Amniotic epithelial cell (primary cell): ENCODE measurements around the gene PODXL.
A peak's percentile ranks its signal among the peaks of the same experiment; 100 is the strongest.
"Not testable (repeated sequence)": the region's sequence is repeated elsewhere in the genome, so short reads cannot be mapped to it uniquely, and the experiment has no call there.

ENCODE experiments used
- DNase-seq: peaks from one replicate; pipeline ENCODE4 v3.0.0-alpha.2; 2010; ENCODE audit warnings: low read depth

The PODXL gene

DNA sequence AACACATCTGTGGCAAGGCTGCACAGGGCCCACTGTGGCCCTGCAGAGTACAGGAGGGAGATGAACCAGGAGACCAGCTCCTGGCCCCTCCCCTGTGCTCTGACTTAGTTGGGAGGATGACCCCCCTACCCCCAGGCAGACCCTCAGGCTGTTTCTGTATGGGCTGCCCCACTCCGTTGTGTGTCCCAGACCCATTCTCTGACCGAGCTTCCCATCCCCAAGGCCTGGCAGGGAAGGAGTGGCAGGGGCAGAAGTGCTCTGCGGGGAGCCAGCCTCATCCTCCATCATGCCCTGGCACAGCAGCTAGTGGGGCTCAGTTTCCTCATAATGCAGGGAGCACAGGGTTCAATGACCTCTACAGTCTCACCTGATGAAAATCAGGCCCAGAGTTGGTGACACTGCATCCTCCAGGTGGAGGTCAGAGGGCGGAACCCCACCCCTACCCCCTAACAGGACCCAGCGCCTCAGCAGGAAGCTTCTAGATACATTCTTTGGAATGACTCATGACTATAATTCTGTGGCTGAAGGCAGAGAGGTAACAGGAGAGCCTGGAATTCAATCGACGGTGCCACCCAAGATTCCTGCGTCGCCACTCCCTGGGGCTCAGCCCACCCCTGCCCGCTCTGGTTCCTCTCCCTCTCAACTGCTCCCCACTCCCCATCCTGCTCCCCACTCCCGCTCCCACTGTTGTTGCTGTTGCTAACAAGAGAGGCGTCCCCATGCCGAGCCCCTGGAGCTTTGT, 18.2 kb downstream of the PODXL start:
- DNase-seq: peak; percentile 48

DNA sequence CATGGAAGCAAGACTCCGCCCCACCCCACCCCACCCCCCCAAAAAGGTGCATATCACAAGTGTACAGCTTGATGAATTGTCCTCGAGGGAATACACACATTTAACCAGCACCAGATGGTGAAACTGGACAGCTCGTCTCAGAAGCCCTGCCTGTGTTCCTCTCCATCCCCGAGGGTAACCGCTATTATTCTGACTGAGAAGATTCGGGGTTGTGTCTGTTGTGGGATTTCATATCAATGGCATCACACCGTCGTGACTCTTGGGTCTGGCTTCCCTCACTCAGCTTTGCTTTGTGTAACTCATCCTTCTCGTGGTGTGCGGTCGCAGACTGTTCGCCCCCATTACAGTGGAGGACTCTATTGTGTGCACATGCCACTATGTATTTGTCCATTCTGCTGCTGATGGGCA, 18.9 kb downstream of the PODXL start:
- DNase-seq: peak; percentile 44

DNA sequence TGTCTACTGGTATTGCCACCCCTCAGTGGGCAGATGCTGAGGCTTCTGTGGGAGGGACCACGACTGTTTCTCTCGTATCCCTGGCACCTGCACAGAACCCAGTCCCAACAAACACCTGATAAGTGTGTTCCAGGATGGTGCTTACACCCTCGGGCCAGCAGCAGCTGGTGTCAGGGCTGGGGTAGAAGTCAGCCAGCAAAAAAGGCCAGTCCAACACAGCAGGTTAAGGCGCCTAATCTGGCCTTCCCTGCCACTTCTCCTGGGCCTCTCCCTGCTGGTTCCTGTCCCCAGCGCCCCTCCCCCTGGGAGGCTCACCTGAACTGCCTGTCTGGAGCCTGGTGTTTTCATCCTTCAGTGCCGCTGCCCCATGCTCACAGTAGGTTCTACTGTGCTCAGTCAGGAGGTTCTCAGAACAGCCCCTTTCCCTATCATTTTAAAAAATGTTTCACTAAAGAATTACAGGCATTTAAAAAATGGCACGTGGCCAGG, 20.0 kb downstream of the PODXL start:
- no peak for DNase-seq

DNA sequence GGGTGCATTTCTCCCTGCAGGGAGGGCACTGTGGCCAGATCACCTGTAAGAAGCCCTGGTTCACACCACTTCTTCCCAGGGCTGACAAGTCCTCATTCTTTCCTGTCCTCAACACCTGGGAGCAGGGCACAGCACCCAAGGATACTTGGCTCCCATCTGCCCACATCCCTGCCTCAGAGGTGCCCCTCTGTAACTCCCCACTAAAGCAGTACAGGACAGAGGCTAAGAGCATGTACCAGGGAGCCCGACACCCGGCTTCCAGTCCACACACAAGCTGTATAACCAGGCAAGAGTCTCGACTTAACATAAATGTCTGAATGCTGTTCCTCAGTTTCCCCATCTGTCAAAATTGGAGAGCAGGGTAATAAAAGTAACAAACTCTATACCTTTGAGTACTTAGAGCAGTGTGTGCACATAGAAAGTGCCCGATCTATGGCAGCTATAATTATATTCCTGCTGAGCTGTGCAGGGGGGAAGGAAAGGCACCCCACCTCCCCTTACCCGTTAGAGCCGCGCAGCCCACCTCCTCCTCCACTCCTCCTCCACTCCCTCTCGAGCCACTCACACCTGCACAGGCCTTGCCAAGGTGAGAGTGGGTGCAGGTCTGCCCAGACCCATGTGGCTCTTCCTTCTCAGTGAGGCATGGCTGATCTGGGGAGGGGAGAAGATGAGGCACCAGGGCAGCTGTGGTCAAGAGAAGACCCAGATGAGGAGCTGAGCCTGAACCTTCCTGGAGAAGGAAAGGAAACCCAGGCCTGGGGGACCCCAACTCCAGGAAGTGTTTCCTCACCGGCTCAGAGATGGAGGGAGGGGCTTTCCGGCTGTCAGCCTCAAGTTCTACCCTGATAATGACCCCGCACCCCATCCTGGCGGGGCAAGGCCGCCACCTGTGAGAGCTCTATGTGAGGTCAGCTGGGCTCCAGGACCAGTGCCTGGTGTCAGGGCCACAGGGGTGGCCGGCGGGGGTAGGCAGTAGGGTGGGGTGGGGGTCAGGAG, 22.6 kb downstream of the PODXL start:
- DNase-seq: no peak

DNA sequence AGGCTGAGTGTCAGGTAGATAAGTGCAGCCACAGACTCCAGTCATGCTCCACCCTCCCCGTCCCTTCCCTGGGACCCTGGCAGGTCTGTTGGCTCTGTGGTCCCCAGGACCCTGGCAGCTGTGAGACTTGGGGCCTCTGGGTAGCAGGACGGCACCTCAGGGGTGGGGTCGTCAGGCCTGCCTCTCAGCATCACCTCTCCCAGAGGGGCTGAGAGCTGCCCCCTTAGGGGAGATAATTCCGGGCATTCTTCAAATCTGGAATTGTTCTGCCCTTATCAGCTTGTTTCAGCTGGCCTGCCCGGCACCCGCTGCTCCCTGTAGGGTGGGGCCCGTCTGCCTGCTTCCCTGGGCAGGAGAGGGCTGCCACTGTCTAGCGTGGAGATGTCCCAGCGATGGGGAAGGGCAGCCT, 23.3 kb downstream of the PODXL start:
- DNase-seq: no peak

DNA sequence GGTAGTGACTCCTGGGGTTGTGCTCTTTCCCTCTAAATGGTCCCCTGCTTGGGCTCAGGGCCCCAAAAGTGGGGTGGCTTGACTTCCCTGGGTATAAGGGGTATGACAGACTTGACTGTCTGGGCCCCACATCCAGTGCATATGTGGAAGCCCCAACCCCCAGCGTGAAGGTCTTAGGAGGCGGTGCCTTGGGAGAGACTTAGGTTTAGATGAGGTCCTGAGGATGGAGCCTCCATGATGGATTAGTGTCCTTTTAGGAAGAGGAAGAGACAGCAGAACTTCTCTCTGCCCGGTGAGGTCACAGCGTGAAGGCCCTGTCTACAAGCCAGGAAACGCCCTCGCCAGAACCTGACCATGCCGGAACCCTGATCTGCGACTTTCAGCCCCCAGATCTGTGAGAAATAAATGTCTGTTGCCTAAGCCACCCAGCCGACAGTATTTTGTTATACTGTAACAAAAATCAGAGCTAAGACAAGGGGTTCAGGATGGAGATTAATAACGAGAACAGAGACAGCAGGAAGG, 23.8 kb downstream of the PODXL start:
- no peak for DNase-seq

DNA sequence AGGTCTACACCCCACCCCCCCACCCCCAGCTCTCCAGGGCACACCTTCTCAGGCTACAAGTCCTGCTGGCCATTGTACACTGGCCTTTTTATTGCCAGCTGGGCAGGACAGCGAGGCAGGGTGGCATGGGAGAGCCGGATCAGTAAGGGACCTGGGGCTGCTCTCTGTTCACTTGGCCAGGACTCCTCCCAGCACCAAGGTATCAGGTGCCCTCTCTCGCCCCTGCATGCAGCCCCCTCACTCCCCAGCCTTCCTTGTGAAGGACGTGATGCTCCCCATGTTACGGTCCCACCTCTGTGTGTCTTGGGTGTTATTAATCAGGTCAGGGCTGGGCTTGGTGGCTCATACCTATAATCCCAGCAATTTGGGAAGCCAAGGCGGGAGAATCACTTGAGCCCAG, 26.3 kb downstream of the PODXL start:
- DNase-seq: no peak

DNA sequence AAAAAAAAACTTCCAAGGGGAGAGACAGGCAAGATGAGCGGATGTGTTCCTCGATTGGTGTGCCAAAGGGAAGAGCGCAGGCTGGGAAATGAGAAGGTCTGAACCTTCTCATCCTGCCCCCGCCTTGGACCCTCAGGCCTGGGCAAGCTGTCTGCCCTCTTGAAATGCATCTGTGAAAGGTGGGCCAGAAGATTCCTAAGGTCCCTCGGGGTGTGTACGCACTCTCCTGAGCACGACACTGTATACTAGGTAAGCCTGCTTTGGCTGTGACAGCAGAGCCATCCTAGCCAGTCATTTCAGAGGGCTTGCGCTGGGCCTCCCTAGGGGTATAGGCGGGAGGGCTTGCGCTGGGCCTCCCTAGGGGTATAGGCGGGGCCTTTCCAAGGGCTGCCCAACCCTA, 26.8 kb downstream of the PODXL start:
- no peak for DNase-seq

DNA sequence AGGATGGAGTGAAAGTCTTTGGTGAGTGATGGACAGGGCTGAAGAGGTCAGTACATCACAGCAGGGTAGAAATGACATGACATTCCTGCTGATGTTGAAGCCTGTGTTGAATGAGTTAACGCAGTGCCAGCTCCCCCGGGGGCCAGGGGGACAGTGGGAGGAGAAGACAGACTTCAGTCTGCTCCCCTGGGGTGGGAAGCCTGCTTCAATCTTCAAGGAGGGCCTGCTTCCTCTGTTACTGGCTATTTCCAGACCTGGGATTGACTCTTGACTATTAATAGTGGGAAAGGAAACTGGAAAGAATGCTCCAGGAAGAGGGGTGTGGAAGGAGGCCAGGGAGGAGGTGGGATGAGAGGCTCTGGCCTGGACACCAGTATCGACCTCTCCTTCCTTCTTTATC, 27.2 kb downstream of the PODXL start:
- no peak for DNase-seq

DNA sequence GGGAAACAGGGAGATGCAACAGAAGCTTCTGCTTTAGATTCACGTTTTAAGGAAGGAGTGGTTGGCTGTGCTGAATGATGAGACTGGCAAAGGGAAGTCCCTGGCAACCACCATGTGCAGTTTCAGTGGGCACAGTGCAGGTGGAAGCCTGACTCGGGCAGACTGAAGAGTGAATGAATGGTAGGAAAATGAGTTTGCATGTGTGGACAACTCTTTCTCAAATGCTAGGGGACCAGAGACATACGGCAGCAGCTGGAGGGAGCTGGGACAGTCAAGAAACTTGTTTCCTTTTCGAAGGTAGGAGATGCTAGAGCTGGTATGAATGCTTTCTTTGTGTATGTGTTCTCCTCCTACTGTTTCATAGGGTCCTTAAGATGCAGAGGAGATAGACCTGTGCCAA, 29.0 kb downstream of the PODXL start:
- no peak for DNase-seq

DNA sequence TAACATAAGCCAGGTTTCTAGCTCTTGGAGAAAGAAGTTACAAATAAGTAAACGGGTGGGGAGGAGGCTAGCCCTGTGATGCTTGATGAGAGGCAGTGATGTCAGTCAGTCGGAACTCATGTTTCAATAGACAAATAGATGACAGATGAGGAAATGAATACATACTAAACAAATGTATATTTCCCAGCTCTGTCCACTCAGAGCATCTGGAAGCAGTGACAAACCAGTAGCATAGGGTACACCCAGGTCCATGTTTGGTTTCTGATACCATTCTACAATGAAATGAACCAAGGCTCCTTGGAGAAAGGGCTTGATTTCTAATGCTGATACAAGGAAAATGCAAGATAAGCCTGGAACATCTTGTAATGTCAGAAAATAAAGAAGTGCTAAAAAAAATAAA, 30.6 kb downstream of the PODXL start:
- no peak for DNase-seq

DNA sequence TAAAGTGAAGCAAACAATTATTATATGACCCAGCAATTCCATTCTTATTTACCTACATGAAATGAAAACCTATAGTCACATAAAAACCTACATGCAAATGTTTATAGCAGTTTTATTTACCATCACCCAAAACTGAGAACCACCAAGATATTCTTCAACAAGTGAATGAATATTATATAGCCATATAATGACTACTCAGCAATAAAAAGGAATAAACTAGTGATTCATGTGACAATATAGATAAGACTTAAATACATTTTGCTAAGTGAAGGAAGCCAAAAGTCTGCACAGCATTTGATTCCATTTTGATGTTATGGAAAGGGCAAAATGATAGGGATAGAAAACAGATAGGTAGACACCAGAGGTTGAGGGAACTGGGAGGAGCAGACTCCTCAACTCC, 31.7 kb downstream of the PODXL start:
- no peak for DNase-seq

DNA sequence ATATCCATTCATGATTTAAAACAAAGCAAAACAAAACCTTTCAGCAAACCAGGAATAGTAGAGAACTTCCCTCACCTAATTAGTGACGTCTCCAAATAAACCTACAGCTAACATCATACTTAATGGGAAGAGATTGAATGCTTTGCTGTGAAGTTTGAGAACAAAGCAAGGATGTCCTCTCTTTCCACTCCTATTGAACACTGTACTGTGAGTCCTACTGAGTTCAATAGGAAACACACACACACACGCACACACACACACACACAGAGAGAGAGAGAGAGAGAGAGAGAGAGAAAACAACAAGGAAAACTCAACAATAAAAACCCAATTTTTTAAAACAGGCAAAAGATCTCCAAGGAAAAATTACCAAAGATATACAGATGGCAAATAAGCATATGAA, 32.3 kb downstream of the PODXL start:
- no peak for DNase-seq

DNA sequence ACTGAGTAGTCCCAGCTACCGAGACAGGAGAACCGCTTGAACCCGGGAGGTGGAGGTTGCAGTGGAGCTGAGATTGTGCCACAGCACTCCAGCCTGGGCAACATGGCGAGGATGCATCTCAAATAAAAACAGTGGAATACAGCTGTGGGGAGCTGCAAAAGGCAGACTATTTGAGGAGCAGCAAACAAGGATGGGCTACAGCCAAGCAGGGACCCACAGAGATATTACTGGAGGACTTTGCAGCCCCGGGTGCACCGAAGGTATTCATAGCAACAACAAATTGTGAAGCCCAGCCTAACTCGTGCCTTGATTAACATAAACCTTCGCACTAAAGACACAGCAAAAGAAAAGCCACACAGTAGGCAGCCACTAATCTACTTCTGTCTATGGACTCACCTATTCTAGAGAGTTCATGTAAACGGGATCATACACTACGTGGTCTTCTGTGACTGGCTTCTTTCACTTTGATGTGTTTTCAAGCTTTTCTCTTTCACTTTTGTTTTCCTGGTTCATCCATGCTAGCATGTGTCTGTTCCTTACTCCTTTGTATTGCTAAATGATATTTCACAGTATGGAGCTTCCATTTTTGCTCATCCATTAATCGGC, 34.0 kb downstream of the PODXL start:
- peak; percentile 36 for DNase-seq

DNA sequence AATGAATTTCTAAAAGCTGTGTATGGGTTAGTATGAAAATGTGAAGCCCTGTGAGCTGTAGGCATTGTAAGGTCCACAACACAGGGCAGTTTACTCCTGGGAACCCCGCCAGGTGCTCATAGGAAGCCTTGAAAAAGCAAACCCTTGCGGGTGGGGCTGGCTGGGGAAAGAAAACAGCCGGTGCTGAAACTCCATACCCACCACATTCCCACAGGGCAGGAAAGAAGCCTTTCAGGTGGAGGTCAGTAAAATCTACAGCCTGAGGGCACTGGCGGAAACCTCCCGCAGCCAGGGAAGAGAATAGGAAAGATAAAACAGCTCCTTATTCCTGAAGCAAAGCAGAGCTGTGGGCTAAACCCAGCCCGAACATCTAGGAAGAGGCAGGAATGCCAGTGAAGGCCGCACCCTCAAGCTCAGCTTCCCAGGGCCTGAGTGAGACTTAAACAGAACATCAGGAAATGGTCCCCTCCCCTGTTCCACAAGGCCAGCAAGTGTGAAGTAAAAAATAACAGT, 34.7 kb downstream of the PODXL start:
- DNase-seq: no peak

DNA sequence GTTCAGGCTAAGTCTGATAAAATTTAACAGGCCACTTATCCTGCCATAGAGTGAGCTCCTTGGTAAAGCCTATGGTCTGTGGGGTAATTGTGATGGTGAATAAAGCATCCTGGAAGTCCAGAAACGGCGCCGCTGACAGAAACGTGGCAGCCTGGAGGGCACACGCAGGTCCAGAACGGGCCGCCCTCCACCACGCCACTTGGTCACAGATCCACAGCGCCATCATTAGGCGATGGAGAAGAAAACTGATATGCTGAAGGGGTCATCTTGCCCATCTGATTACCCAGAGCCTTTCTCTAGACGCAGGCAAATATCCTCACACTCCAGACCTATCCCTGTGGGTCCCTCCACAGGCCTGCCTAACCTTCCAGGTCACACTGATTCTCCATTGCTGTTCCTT, 37.8 kb downstream of the PODXL start:
- DNase-seq: no peak

DNA sequence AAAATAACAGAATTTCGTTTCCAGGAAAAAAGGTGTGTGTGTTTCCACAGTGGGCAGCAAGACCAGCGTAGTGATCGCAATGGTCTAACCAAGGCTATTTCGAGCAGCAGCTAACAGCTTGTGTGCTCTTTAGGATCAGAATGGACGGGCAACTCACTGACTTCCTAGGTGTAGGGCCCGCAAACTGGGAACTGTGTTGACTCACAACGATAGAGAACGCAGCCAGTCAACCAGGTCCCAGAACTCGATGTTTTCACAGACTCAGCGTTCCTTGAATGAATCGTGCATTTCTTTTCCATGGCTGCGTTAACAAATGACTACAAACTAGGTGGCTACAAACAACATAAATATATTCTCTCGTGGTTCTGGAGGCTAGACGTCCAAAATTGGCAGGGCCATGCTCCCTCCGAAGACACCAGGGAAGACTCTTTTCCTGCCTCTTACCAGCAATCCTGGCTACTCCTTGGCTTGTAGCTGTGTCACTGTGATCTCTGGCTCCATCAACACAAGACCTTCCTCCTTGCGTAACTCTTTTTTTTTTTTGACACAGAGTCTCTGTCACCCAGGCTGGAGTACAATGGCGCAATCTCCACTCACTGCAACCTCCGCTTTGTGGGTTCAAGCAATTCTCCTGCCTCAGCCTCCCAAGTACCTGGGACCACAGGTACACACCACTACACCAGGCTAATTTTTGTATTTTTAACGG, 39.1 kb downstream of the PODXL start:
- DNase-seq: no peak

DNA sequence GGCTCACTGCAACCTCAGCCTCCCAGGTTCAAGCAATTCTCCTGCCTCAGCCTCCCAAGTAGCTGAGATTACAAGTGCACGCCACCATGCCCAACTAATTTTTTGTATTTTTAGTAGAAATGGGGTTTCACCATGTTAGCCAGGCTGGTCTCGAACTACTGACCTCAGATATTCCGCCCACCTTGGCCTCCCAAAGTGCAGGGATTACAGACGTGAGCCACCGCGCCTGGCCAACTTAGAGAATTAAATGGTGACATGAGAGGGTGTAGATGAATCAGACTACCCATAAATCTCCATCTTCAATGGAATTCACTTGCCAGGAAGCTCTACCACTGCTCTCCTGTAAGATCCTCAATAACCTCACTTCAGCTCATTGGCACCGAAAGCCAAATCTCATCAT, 41.0 kb downstream of the PODXL start:
- DNase-seq: not testable (repeated sequence)

DNA sequence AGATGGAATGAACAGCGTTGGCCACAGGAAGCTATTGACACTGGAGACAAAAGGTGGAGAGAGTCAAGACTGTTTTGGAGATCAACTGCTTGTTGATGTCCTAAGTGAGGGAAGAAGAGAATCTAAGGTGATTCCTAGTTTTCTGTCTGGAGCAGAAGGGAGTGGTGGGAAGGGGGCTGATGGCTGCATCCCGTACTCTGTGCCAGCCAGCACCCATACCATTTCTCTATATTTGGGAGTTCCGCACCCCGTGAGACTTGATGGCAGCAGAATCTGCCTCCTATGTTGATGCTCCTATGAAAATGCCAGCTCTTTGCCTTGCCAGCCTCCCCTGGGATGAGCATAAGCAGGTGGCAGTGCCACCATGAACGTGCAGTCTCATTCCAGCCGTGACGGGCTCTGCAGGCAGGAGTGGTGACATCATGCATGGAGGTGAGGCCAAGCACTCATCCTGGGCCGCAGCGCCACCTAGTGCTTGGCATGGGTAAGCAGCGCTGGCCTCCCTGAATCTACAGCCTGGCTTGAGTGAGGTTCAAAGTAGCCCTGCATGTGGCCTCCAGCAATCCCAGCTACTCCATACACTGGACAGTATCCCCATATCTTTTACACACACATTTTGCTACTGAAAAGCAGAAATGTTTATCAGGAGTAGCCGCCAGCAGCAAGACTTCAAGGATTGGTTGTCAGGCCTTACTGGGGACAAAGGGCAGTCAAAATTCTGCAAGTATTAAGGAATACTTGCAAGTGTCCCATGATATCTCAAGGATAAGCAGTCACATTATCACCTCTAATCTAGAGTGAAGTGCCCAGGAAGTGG, 43.0 kb downstream of the PODXL start:
- peak; percentile 72 for DNase-seq

DNA sequence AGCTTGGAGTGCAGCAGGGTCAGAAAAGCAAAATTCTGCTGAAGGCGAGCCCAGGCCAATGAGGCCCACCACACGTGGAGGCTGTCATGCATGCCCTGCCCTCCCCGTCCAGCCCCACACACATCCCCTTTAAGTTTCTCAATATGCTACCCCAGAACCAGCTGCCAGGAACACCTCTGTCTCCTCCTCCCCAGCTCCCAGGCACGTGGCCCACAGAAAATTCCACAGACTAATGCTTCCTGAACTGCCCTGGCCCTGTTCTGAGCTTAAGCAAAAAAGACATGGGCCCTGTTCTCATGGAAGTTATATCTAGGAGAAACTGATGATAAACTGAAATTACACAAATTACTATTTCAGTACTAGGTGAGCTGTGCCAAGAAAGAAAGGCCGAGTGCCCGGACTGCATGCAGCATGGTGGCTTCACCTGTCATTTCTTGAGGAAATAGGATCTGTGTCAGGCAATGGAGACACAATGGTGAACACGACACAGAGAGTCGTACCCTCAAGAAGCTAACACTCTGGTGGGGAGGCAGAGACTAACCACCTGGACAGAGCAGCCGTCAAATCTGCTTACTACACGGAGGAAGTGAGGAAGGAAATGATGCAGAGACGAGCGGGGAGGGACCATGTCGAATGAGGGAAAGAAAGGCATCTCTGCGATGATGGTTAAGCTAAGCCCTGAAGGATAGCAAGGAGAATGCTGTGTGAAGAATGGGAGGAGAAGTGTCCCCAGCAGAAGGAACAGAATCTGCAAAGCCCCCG, 44.5 kb downstream of the PODXL start:
- DNase-seq: no peak
